HepG2 (cell line): ENCODE measurements around the gene NAT14.

Source experiments
- ADNP ChIP-seq: sonication (generic); formaldehyde crosslinking; IDR thresholded peaks from 2 replicates; pipeline ENCODE4 v1.4.0; 2020; ENCODE audit warnings: missing genetic modification reagents
- CEBPB ChIP-seq: IDR thresholded peaks from 2 replicates; pipeline ENCODE4 v1.6.1; 2011; ENCODE audit warnings: low read depth, low read length, improper control_type of control experiment, borderline replicate concordance
- EZH2 ChIP-seq: conservative IDR thresholded peaks from 2 replicates; pipeline ENCODE4 v1.6.1; 2012; ENCODE audit warnings: mild to moderate bottlenecking, low read depth, low read length, moderate library complexity
- GABPB1 ChIP-seq: IDR thresholded peaks from 2 replicates; pipeline ENCODE4 v1.6.1; 2016; ENCODE audit warnings: mild to moderate bottlenecking, missing genetic modification reagents, moderate library complexity, missing compliant biosample characterization
- HNF4A ChIP-seq: sonication (generic); formaldehyde crosslinking; IDR thresholded peaks from 2 replicates; pipeline ENCODE4 v1.4.0; 2020; ENCODE audit warnings: missing genetic modification reagents
- JUNB ChIP-seq: sonication (generic); formaldehyde crosslinking; IDR thresholded peaks from 2 replicates; pipeline ENCODE4 v1.8.0; 2022; ENCODE audit warnings: missing genetic modification reagents, mild to moderate bottlenecking, borderline replicate concordance
- KLF11 ChIP-seq: IDR thresholded peaks from 2 replicates; pipeline ENCODE4 v1.6.1; 2016; ENCODE audit warnings: missing compliant biosample characterization
- MXI1 ChIP-seq: IDR thresholded peaks from 3 replicates; pipeline ENCODE4 v1.6.1; 2012; ENCODE audit warnings: low read depth, low read length, inconsistent platforms, borderline replicate concordance
- TF ChIP-seq, protein P1 (sequence below), 2 experiments: sonication (generic) in 1 of 2; formaldehyde crosslinking in 1 of 2; IDR thresholded peaks; 2 replicates each; pipeline versions ENCODE4 v1.5.1 to v1.6.1; 2011 to 2020; ENCODE audit warnings: borderline replicate concordance in 1 of 2, low read depth in 1 of 2, low read length in 1 of 2, mild to moderate bottlenecking in 1 of 2, missing genetic modification reagents in 1 of 2, moderate library complexity in 1 of 2
- TF ChIP-seq, protein P2 (sequence below): sonication (generic); formaldehyde crosslinking; IDR thresholded peaks from 2 replicates; pipeline ENCODE4 v1.4.0; 2020; ENCODE audit warnings: mild to moderate bottlenecking, missing genetic modification reagents
- TF ChIP-seq, protein P3 (sequence below): sonication (generic); formaldehyde crosslinking; IDR thresholded peaks from 2 replicates; pipeline ENCODE4 v1.5.0; 2020; ENCODE audit warnings: mild to moderate bottlenecking, missing genetic modification reagents, moderate library complexity
- TF ChIP-seq, protein P4 (sequence below): sonication (generic); formaldehyde crosslinking; IDR thresholded peaks from 2 replicates; pipeline ENCODE4 v1.5.0; 2020; ENCODE audit warnings: missing genetic modification reagents

DNA sequence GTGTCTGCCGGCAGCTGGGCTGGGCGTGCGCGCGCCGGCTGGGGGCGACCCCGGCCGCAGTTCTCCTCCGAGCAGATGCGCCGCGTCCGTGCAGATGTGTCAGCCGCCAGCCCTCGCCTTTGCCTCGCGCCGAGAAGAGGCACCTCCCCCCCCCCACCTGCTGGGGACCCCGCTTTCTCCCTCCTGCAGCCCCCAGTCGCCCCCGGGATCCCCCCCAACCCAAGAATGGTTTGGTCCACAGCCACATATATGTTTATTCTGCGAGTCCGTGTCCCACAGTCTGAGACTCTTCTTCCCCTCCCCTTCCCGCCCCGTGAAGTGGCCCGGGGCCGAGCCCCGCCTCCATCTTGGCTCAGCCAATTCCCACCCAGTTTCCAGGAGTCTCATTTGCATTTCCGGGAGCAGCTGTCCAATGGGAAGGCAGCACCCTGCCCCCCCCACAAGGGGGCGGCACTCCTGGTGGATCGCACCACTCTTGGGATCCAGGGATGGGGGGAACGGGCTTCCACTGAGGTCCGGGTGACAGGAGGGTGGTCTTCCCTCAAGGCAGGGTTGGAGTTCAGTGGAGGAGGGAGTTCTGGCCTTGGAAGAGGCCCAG lies 32.1 kb upstream of the NAT14 start:
- TF ChIP-seq GABPB1 (CRISPR knock-in tag) (no peak), CEBPB (no peak), HNF4A (CRISPR knock-in tag) (no peak), JUNB (CRISPR knock-in tag) (no peak), MXI1 (no peak), ADNP (CRISPR knock-in tag) (no peak), EZH2 (no peak), KLF11 (no peak)
- TF ChIP-seq, protein P1, sequence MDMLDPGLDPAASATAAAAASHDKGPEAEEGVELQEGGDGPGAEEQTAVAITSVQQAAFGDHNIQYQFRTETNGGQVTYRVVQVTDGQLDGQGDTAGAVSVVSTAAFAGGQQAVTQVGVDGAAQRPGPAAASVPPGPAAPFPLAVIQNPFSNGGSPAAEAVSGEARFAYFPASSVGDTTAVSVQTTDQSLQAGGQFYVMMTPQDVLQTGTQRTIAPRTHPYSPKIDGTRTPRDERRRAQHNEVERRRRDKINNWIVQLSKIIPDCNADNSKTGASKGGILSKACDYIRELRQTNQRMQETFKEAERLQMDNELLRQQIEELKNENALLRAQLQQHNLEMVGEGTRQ (IDR thresholded peaks at IDR 0.05; ENCODE audit: low read depth, low read length): no peak
- TF ChIP-seq, protein P1 (CRISPR knock-in tag; IDR thresholded peaks at IDR 0.05; ENCODE audit: borderline replicate concordance): no peak
- TF ChIP-seq, protein P2, sequence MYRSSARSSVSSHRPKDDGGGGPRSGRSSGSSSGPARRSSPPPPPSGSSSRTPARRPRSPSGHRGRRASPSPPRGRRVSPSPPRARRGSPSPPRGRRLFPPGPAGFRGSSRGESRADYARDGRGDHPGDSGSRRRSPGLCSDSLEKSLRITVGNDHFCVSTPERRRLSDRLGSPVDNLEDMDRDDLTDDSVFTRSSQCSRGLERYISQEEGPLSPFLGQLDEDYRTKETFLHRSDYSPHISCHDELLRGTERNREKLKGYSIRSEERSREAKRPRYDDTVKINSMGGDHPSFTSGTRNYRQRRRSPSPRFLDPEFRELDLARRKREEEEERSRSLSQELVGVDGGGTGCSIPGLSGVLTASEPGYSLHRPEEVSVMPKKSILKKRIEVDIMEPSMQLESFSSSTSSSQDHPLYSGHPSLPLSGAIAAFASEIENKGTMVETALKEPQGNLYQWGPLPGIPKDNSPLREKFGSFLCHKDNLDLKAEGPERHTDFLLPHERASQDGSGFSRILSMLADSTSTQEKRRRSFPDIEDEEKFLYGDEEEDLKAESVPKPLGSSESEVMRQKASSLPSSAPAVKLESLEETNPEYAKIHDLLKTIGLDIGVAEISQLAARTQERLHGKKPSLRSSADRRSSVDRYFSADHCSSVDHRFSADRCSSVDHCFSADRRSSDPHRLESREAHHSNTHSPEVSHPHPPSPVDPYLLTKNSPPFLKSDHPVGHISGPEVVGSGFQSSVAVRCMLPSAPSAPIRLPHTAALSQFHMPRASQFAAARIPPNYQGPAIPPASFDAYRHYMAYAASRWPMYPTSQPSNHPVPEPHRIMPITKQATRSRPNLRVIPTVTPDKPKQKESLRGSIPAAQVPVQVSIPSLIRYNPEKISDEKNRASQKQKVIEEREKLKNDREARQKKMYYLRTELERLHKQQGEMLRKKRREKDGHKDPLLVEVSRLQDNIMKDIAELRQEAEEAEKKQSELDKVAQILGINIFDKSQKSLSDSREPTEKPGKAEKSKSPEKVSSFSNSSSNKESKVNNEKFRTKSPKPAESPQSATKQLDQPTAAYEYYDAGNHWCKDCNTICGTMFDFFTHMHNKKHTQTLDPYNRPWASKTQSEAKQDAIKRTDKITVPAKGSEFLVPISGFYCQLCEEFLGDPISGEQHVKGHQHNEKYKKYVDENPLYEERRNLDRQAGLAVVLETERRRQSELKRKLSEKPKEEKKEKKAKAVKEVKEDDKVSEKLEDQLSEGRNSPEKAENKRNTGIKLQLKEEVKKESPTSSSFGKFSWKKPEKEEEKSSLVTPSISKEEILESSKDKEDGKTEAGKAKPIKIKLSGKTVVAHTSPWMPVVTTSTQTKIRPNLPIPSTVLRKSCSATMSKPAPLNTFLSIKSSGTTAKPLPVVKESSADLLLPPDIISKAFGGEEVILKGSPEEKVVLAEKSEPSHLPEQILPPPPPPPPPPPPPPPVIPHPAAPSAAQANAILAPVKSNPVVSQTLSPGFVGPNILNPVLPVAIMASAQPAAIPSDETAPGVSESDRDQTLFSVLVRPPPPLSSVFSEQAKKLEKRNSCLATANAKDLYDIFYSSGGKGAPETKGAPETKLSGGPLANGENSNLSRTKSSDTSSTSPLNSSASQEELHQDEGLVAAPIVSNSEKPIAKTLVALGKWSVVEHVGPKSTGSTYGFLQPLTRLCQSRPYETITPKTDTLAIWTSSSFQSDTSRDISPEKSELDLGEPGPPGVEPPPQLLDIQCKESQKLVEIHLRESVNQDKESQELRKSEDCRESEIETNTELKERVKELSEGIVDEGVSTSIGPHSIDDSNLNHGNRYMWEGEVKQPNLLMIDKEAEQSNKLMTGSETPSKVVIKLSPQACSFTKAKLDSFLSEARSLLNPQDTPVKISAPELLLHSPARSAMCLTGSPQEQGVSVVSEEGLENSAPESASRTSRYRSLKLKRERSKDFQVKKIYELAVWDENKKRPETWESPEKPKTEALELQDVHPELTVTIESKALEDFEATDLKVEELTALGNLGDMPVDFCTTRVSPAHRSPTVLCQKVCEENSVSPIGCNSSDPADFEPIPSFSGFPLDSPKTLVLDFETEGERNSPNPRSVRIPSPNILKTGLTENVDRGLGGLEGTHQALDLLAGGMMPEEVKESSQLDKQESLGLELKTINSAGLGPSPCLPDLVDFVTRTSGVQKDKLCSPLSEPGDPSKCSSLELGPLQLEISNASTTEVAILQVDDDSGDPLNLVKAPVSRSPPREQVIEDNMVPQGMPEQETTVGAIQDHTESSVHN (CRISPR knock-in tag): no peak
- TF ChIP-seq, protein P3, sequence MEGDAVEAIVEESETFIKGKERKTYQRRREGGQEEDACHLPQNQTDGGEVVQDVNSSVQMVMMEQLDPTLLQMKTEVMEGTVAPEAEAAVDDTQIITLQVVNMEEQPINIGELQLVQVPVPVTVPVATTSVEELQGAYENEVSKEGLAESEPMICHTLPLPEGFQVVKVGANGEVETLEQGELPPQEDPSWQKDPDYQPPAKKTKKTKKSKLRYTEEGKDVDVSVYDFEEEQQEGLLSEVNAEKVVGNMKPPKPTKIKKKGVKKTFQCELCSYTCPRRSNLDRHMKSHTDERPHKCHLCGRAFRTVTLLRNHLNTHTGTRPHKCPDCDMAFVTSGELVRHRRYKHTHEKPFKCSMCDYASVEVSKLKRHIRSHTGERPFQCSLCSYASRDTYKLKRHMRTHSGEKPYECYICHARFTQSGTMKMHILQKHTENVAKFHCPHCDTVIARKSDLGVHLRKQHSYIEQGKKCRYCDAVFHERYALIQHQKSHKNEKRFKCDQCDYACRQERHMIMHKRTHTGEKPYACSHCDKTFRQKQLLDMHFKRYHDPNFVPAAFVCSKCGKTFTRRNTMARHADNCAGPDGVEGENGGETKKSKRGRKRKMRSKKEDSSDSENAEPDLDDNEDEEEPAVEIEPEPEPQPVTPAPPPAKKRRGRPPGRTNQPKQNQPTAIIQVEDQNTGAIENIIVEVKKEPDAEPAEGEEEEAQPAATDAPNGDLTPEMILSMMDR (CRISPR knock-in tag): no peak; the same call in 1 of the 2 replicates
- TF ChIP-seq, protein P4, sequence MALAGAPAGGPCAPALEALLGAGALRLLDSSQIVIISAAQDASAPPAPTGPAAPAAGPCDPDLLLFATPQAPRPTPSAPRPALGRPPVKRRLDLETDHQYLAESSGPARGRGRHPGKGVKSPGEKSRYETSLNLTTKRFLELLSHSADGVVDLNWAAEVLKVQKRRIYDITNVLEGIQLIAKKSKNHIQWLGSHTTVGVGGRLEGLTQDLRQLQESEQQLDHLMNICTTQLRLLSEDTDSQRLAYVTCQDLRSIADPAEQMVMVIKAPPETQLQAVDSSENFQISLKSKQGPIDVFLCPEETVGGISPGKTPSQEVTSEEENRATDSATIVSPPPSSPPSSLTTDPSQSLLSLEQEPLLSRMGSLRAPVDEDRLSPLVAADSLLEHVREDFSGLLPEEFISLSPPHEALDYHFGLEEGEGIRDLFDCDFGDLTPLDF: no peak
